HG03097 (cell line): ENCODE measurements around the gene PCBD2.
"Not testable (repeated sequence)": the region's sequence is repeated elsewhere in the genome, so short reads cannot be mapped to it uniquely, and the experiment has no call there.

Experiments used
- ATAC-seq: cut with Tn5 transposase; IDR thresholded peaks from one replicate; pipeline ENCODE4 v1.9.1; 2021; ENCODE audit not compliant: unreplicated experiment, low FRiP score

The PCBD2 gene

DNA sequence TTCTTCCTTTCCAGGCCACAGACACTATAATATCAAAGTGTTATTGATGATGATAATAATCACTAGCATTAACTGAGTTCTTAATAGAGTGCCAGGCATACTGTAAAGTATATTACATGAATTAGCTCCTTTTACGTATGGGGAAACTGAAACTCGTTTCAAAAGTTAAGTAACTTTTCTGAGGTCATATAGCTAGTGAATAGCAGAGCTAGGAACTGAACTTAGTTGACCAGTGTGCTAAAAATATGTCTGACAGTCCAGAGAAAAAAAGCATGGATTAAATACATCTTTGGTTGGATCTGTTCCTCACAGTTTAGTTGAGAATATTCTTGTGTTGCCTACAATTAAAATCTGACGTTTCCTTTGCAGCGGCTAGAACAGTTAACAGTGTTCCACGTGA is 44.4 kb downstream of the PCBD2 start:
- ATAC-seq = no peak

DNA sequence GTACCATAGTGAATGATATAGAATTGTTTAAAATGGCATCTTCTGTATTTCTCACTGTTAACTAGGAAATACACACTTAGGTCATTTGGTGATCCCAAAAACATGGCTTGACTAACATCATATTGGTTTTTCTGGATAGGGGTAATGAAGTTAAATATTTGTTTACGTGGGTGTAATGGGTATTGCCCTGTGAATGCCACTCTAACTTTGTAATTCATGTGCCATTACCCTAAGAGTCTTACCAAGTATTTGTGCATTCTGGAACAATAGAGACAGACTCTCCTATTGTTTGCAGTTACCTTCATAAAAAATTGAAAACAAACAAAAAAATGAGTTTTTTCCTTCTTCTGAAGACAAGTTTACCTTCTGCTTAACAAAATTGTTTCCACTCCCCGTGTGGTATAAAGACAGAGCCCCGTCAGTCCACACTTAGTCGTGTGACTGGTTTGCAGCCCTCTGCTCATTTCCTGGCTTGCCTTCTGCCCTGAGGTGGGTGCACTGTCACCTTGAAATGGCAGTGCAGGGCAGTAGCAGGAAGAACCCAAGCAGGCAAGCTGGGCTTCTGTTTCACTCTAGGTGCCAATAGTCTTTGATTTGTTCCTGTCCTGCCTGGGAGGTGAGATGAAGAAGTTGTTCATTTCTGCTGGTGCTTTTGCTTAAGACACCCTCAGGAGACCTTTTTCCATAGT is 53.1 kb downstream of the PCBD2 start:
- ATAC-seq = no peak

DNA sequence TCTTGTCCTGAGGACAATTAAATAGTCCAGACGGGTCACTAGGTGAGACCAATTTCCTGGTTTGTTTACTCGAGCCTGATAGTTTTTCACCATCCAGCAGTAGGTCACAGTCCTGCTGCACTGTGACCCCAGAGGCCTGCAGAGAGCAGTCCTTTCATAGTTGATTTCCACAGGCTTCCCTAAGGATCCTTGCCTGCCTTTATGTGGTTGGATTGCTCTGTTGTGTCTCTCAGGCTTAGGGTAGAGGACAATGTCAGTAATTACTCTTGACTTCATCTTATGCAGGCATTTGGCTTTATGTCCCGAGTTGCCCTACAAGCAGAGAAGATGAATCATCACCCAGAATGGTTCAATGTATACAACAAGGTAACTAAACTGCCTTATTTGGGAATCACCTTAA is 53.8 kb downstream of the PCBD2 start:
- ATAC-seq = no peak

DNA sequence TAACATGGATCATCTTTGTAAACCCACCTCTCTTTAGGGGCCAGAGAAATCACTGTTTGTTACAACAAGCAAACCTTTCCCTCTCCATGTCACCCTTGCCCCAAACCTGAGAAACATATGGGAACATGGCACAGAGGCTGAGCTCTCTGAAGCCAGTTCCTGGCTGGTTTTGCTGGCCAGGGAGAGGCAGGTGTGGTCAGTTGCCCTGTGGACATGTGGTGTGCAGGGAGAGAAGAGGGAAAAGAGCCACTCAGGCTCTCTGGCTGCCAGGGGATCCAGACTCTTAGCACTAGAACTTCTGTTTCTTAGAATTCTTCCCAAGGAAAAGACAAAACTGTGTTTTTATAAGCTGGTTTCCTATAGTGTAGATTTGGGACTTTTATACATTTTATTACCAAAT is 58.2 kb downstream of the PCBD2 start:
- no peak for ATAC-seq

DNA sequence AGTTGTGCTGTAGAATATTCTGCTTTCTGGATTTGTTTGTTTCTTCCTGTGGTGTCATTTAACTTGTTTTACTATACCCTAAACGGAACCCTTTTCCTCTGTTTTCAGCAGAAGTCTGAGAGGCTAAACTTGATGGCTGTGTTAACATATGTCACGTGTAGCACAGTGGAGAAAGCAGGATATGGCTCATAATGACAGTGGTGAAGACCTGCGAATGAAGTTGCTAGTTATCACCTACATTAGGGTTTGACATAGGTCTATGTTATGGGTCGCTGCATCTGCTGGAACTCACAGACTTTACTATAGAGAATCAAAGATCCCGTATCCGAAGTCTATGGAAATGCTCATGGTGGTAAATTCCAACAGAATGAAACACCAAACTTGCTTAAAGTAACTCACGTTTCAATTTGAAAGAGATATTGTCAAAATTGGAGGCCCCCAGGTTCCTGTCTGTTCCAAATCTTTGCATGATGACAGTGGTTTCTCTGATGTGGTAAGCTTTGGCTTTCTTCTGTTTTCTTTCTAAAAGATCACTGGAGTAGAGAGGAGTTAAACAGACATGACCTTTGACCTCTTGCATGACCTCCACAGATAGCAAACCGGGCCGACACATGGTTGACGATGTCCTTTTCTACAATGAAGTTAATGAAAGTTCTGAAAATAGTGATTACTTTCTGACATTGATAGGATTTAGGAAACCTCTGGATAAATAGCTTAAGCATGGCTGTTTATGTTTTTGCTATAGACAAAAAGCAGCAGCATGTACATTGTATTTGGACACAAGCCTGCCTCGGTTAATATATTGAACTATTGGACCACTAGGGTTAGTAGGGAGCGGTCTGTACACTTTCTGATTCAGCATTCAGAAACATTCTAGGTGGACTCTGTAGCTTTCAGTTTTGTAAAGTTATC is 59.7 kb downstream of the PCBD2 start:
- no peak for ATAC-seq

DNA sequence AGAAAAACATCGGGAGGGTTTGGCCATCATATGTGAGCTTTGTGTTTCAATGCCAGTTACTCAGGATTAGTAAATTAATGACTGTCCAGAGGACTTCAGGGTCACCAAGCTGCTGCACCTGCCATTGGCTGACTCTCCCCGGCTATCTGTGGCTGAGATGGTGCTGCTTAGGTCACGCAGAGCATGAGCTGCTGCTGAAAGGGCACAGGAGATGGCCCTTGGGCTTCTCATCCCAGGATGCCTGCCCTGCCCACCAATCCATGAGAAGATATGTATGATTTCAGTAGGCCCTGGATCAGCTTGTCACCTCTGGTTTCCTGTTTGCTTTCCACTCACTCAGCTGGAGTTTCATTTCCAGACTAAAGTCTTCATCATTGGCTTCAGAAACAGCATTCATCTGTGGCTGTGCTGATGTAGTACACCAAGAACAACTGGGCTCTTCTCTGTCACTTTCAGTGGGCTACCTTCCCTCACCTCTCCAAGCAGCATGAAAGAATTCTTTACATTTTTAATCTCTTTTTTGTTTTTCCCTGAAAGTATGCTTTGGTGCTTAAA is 60.4 kb downstream of the PCBD2 start:
- ATAC-seq = no peak

DNA sequence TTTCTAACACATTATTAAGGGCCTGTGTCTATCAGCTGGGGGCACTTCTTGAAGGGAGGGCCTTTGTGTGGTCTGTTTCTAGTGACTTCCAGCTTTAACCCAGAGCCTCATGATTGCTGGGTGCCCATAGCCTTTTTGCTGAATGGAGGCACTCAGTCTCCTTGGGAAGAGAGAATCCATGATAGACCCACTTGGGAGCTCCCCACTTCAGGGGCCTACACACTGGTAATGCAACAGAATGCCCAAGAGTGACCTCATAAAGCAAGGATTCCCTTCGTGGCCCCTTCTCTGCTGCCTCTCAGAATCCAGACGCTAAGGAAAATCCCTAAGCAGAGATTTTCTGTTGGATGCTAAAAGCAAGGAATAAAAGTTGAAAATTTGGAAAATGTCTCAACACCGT is 62.7 kb downstream of the PCBD2 start, which contains the start of gene CATSPER3:
CATSPER3 (plus strand) TSS at position 301 of the 400 bp plus-strand sequence; CDS start at position 386, 85 bp downstream.
- no peak for ATAC-seq

DNA sequence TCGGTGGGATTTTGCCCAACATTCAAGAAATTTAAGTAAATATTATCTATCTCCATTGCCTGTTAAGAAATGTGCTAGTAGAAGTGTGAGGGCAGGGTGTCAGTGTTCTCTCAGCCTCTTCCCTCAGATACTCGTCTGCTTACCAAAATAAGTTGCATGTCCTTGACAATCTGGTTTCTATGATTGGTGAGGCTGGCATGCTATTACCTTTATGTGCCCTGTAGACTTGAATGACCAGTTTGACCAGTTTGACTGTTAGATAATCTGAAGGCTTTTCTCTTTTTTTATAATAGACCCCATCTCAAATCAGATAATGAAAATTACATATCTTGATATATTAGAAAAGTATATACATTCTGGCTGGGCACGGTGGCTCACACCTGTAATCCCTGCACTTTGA is 63.1 kb downstream of the PCBD2 start:
- no peak for ATAC-seq

DNA sequence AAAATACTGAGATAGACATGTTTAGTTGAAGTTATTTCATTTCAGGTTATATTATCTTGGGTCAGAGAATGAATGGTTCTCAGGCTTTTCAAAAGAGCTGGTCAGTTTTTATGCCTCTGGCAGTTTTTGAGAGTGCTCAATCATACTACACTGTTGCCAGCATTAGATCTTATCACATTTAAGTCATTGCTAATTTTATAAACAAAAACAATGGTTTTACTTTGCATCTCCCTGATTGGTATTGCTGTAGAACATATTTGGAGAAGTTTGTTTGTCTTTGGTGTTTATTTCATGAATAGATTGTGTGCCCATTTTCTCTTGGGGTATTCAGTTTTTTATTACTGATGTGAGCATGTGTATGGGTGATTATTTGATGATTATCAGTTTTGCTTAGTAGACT is 64.2 kb downstream of the PCBD2 start:
- no peak for ATAC-seq

DNA sequence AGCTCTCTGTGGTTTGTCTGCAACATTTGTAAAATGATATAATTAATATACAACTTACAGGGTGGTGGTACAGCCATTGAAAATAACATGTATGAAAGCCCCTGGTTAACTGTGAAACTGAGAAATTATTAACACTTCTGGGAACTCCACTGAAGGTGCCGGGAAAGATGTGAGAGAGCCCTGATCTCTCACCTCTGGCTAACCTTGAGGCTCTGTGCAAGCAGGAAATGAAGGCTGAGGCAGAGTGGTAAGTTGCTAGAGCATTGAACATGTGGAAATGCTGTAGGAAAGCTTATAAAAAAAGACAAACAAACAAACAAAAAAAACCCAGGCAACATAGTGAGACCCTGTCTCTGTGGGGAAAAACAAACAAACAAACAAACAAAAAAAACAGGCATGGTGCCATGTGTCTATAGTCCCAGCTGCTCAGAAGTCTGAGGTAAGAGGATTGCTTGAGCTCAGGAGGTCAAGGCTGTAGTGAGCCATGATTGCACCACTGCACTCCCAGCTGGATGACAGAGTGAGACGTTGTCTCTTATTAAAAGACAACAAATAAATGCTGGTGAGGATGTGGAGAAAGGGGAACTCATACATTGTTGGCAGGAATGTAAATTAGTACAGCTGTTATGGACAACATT is 70.3 kb downstream of the PCBD2 start:
- ATAC-seq = no peak

DNA sequence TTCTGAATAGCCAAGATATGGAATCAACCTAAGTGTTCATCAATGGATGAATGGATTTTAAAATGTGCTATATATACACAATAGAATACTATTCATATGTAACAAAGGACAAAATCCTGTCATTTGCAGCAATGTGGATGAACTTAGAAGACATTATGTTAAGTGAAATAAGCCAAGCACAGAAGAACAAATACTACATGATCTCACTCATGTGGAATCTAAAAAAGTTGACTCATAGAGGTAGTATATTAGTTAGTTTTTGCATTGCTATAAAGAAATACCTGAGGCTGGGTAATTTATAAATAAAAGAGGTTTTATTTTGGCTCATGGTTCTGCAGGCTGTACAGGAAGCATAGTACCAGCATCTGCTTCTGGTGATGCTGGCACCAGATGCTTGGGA is 70.9 kb downstream of the PCBD2 start:
- ATAC-seq = no peak

DNA sequence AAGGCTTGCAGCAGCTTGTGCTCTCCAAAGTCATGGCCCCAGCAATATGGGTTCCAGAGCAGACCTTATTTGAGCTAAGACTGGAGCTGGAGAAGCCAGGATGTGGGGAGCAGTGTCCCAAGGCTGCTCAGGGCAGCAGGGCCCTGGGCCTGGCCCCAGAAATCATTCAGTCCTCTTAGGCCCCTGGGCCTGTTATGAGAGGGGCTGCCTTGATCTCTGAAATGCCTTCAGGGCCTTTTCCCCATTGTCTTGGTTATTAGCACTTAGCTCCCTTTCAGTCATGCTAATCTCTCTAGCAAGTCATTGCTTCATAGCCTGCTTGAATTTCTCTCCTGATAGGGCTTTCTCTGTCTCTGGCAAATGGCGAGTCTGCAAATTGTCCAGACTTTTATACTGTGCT is 71.9 kb downstream of the PCBD2 start:
- no peak for ATAC-seq

DNA sequence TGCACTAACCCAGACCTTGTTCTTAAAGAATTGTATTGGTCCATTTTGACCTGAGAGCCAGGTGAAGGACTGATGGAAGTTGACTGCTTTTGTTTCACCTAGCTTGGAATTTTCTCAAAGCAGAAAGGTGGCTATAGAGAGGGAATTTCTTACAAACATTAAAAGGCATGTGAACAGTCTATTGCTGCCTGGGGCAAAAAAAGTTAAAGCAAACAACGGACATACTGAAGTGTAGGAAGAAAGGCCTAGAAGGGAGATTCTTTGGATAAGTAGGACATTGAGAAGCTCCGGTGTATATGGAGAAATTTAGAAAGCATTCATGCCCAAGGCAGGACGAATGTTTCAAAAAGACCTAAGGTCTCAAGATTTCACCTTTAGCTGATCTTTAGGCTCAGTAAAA is 74.5 kb downstream of the PCBD2 start:
- no peak for ATAC-seq

DNA sequence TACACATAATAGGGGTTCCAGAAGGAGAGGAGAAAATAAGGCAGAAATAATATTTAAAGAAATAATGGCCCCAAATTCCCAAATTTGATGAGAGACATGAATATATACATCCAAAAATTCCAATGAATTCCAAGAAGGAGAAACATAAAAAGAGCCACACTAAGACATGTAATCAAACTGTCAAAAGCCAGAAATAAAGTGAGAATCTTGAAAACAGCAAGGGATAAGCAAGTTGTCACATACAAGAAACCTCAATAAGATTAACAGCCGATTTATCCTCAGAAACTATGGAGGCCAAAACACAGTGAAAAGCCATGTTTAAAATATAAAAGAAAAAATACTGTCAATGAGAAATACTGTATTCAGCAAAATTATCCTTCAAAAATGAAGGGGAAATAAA is 77.3 kb downstream of the PCBD2 start:
- no peak for ATAC-seq

DNA sequence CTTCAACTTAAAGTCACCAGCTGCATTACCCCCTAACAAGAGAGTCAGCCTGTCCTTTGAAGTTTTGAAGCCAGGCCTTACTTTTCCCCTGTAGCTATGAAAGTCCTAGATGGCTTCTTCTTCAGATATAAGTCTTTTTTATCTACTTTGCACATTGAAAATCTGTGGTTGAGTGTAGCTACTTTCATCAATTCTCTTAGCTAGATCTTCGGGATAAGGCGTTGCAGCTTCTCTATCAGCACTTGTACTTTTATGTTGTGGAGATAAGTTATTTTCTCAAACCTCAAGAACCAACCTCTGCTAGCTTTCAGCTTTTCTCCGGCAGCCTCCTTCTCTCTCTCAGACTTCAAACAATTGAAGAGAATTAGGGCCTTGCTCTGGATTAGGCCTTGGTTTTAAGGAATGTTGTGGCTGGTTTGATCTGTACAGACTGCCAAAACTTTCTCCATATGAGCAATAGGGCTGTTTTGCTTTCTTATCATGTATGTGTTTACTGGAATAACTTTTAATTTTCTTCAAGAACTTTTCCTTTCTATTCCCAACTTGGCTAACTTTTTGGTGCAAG is 84.4 kb downstream of the PCBD2 start:
- no peak for ATAC-seq

DNA sequence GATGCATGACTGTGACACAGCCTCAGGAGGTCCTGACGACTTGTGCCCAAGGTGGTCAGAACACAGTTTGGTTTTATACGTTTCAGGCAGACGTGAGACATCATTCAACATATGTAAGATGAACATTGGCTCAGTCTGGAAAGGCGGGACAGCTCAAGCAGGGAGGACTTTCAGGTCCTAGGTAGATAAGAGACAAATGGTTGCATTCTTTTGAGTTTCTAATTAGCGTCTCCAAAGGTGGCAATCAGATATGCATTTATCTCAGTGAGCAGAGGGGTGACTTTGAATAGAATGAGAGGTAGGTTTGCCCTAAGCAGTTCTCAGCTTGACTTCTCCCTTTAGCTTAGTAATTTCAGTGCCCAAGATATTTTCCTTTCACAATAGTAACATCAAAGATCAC is 85.3 kb downstream of the PCBD2 start:
- ATAC-seq = not testable (repeated sequence)

DNA sequence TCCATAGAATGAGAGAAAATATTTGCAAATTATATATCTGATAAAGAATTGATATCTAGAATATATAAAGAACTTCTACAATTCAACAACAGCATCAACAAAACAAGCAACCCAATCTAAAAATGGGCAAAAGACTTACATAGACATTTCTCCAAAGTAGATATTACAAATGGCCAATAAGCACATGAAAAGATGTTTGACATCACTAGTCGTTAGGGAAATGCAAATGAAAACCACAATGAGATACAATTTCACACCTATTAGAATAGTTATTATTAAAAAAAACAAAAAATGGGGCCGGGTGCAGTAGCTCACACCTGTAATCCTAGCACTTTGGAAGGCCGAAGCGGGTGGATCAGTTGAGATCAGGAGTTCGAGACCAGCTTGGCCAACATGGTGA is 87.2 kb downstream of the PCBD2 start:
- ATAC-seq = no peak

DNA sequence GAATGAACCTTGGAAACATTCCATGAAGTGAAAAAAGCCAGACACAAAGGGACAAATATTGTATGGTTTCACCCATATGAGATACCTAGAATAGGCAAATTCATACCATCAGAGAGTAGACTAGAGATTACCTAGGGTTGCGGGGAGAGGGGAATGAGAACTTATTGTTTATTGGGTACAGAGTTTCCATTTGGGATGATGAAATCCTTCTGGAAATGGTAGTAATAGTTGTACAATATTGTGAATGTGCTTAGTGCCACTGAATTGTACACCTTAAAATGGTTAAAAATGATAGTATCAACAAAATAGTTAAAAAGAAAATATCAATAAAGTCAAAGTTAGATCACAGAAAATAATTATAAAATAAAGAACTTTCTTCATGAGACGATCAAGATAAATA is 88.2 kb downstream of the PCBD2 start:
- ATAC-seq = no peak

DNA sequence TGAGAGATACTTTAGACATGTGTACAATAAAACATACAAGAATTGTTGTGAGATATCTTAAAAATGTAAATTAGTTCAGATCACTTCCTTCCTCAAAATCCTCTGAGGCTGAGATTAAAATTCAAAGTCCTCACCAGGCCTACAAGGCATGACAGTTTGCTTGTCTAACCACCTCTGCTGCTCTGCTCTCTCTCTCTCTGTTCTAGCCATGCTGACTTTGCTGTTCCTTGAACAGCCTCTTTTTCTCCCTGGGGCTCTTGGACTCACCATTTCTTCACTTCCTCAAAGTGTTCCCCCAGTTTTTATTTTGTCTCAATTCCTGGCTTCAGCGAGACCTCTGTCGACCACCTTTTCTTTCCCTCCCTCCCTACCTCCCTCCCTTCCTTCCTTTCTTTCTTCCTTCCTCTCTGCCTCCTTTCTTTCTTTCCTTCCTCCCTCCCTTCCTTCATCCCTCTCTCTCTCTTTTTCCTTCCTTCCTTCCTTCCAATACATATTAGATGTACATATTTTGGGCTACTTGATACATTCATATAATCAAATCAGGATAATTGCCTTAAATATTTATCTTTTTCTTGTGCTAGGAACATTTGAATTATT is 89.7 kb downstream of the PCBD2 start:
- no peak for ATAC-seq

DNA sequence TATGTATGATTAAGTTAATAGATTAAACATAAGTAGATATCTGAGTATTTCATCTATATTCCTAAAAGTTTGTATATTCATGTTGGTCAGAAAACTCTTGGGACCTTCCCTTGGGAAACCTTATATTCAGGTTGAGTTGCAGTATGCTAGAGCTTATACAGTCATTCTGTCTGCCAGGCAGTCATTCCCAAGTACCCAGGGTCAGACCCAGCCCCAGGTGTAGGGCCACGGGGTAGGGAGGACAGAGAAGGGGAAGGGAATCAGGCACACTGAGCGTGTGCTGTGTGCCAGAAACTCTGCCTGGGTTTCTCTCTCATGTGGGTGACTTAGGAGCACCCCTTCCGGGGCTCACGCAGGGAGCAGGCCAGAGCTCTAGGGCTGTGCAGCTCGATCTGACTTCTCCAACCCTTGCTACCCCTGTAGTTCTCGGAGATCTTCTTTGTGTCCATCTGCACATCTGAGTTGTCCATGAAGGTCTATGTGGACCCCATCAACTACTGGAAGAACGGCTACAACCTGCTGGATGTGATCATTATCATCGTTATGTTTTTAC is 91.0 kb downstream of the PCBD2 start:
- ATAC-seq = no peak
